Caco-2 (cell line): ENCODE measurements around the gene SAC3D1. TPM values are rescaled to one million over a fixed set of nuclear protein-coding genes. Genes with fewer than 3 reads are reported as not detected.
A peak's percentile ranks its signal among the peaks of the same experiment; 100 is the strongest.

Experiments used
- BruUV-seq: library from RNA; stranded (reverse); fragments of 400-500 nt; replicated peaks from 2 replicates; lab custom pipeline; 2021; lab: Mats Ljungman, UMichigan
- CTCF ChIA-PET: fragments of 300-600 bp; sonication (Branson Sonifier 250); formaldehyde crosslinking; loops from one replicate; lab custom pipeline; 2022; ENCODE audit warnings: antibody characterized with exemption; lab: Charles Lee
- POLR2A ChIA-PET: fragments of 300-600 bp; sonication (Branson Sonifier 250); formaldehyde crosslinking; loops from one replicate; lab custom pipeline; 2022; ENCODE audit warnings: antibody characterized with exemption; lab: Charles Lee
- DNase-seq, 2 experiments: peaks; one replicate each; pipeline versions ENCODE4 v3.0.0 to v3.0.0-alpha.2; 2020 to 2022
- H3K27me3 ChIP-seq: replicated peaks from 2 replicates; pipeline ENCODE4 v1.6.0; 2011; ENCODE audit warnings: low read length; ENCODE audit not compliant: control insufficient read depth, insufficient read depth
- H3K36me3 ChIP-seq: 2 replicates; pipeline ENCODE4 v1.5.1; 2011; ENCODE audit warnings: low read length; ENCODE audit not compliant: control insufficient read depth, insufficient read depth
- H3K4me1 ChIP-seq: fragments of 250-450 bp; sonication (Bioruptor Pico); 2 replicates; pipeline ENCODE4 v1.5.1; 2020; ENCODE audit warnings: mild to moderate bottlenecking
- H3K4me3 ChIP-seq: 2 replicates; pipeline ENCODE4 v1.5.1; 2011; ENCODE audit warnings: low read depth, mild to moderate bottlenecking, control low read depth, low read length
- H3K9me3 ChIP-seq: fragments of 250-450 bp; sonication (Bioruptor Pico); 2 replicates; pipeline ENCODE4 v1.5.1; 2020; ENCODE audit warnings: mild to moderate bottlenecking, moderate library complexity
- H3K27ac Mint-ChIP-seq: one replicate; pipeline ENCODE4 v1.8.0; 2022; ENCODE audit warnings: mixed read lengths; ENCODE audit not compliant: unreplicated experiment
- H3K27me3 Mint-ChIP-seq: one replicate; pipeline ENCODE4 v1.8.0; 2022; ENCODE audit warnings: mixed read lengths; ENCODE audit not compliant: insufficient read depth, unreplicated experiment
- H3K36me3 Mint-ChIP-seq: one replicate; pipeline ENCODE4 v1.8.0; 2022; ENCODE audit warnings: mild to moderate bottlenecking, mixed read lengths; ENCODE audit not compliant: insufficient read depth, unreplicated experiment
- H3K4me1 Mint-ChIP-seq: one replicate; pipeline ENCODE4 v1.8.0; 2022; ENCODE audit warnings: low read depth, mixed read lengths; ENCODE audit not compliant: unreplicated experiment
- H3K4me3 Mint-ChIP-seq: one replicate; pipeline ENCODE4 v1.8.0; 2022; ENCODE audit warnings: mild to moderate bottlenecking, moderate library complexity, mixed read lengths; ENCODE audit not compliant: unreplicated experiment
- H3K9me3 Mint-ChIP-seq: one replicate; pipeline ENCODE4 v1.8.0; 2022; ENCODE audit warnings: mixed read lengths; ENCODE audit not compliant: unreplicated experiment
- CTCF ChIP-seq, 2 experiments: fragments of 200-600 bp in 1 of 2; IDR thresholded peaks; 1 replicate in 1 of 2; 2 replicates in 1 of 2; pipeline versions ENCODE4 v1.5.1 to v1.8.0; 2011 to 2022; ENCODE audit warnings: antibody characterized with exemption in 1 of 2, control low read depth in 1 of 2, inconsistent platforms in 1 of 2, low read depth in 1 of 2, low read length in 1 of 2, mild to moderate bottlenecking in 1 of 2, moderate library complexity in 1 of 2; ENCODE audit not compliant: insufficient read depth in 1 of 2, severe bottlenecking in 1 of 2, unreplicated experiment in 1 of 2
- intact Hi-C: fragments of 100-400 bp; cut with micrococcal nuclease; formaldehyde crosslinking; loops from one replicate; pipeline ENCODE4 v1.10.0; 2022; ENCODE audit not compliant: unreplicated experiment
- total RNA-seq: library from RNA; stranded (reverse); gene quantifications from 2 replicates; pipeline ENCODE4 v1.2.3, GENCODE V29; 2022

SAC3D1 gene
- total RNA-seq, 1 experiment from 2014 or later = 21.2 TPM

- no peak for TF ChIP-seq CTCF (IDR thresholded peaks at IDR 0.05; ENCODE audit: insufficient read depth in 1 of 2, low read depth in 1 of 2, low read length in 1 of 2, severe bottlenecking in 1 of 2, unreplicated experiment in 1 of 2)
- Mint-ChIP-seq H3K36me3 (peaks cover 4% of the 10 kb centered on the region), H3K9me3 (no peaks in the 10 kb centered on the region), H3K27ac (no peak overlapping the region), H3K4me1 (peaks cover 5% of the 10 kb centered on the region), H3K27me3 (no peaks in the 10 kb centered on the region), H3K4me3 (no peak overlapping the region)
- no peak for DNase-seq
- Histone ChIP-seq H3K36me3 (no peaks in the 10 kb centered on the region), H3K9me3 (no peaks in the 10 kb centered on the region), H3K27me3 (no peaks in the 10 kb centered on the region), H3K4me3 (no peak overlapping the region), H3K4me1 (peaks cover 11% of the 10 kb centered on the region)
- POLR2A ChIA-PET = no interaction called here
- no TSS peak for BruUV-seq
- CTCF ChIA-PET = no interaction called here
- intact Hi-C loops = no loop called here
Measured at GRCh38 chr11:65008016-65008415, 33.0 kb upstream of the SAC3D1 start.

- POLR2A ChIA-PET = no interaction called here
Measured at GRCh38 chr11:65008873-65009272, 32.1 kb upstream of the SAC3D1 start.

GRCh38 chr11:65013130-65013887 is 27.7 kb upstream of the SAC3D1 start:
- Mint-ChIP-seq H3K27ac (peak overlapping the region; percentile 90), H3K27me3 (no peaks in the 10 kb centered on the region), H3K4me1 (peaks cover 22% of the 10 kb centered on the region), H3K9me3 (no peaks in the 10 kb centered on the region), H3K4me3 (peak overlapping the region; percentile 83), H3K36me3 (peaks cover 22% of the 10 kb centered on the region)
- H3K9me3 ChIP-seq = no peaks in the 10 kb centered on the region
- peaks cover 4% of the 10 kb centered on the region; the same call in 1 of the 2 replicates for H3K36me3 ChIP-seq
- intact Hi-C loops = loop anchor here (1.0 to 2.0 kb wide), 5 partner anchors 27 to 166 kb away; partner anchors contain the start of gene PPP2R5B
- POLR2A ChIA-PET = interaction anchor here (0.5 to 0.6 kb wide), 3 partner anchors 17 to 168 kb away, joined by 3 to 5 read pairs (median 3); partner anchors contain the start of gene BATF2
- H3K4me3 ChIP-seq = peak overlapping the region; percentile 62
- CTCF ChIA-PET = interaction anchor here (0.6 to 2.4 kb wide), 25 partner anchors 10 to 270 kb away, joined by 3 to 15 read pairs (median 4); partner anchors contain the start of genes ATG2A, BATF2, MEN1 and PPP2R5B
- H3K27me3 ChIP-seq = no peaks in the 10 kb centered on the region
- DNase-seq = peak; percentile 92 to 95
- peaks cover 16% of the 10 kb centered on the region for H3K4me1 ChIP-seq
- TF ChIP-seq CTCF (IDR thresholded peaks at IDR 0.05; ENCODE audit: insufficient read depth in 1 of 2, low read depth in 1 of 2, low read length in 1 of 2, severe bottlenecking in 1 of 2, unreplicated experiment in 1 of 2) = peak; percentile 70 to 92
- TSS peak; percentile 82 for BruUV-seq

More at GRCh38 chr11:65008873-65009272, 32.1 kb upstream of the SAC3D1 start:
- Mint-ChIP-seq H3K27me3 (no peaks in the 10 kb centered on the region), H3K9me3 (no peaks in the 10 kb centered on the region), H3K27ac (no peak overlapping the region), H3K4me3 (no peak overlapping the region), H3K4me1 (peaks cover 10% of the 10 kb centered on the region), H3K36me3 (peaks cover 13% of the 10 kb centered on the region)
- Histone ChIP-seq H3K36me3 (no peaks in the 10 kb centered on the region), H3K9me3 (no peaks in the 10 kb centered on the region), H3K27me3 (no peaks in the 10 kb centered on the region), H3K4me1 (peaks cover 15% of the 10 kb centered on the region), H3K4me3 (no peak overlapping the region)
- no peak for TF ChIP-seq CTCF (IDR thresholded peaks at IDR 0.05; ENCODE audit: insufficient read depth in 1 of 2, low read depth in 1 of 2, low read length in 1 of 2, severe bottlenecking in 1 of 2, unreplicated experiment in 1 of 2)
- no TSS peak for BruUV-seq
- no peak for DNase-seq
- intact Hi-C loops = no loop called here
- CTCF ChIA-PET = no interaction called here
